Nephron progenitor cell (in vitro differentiated cells): ENCODE data around the gene SSBP3.

Experiments
- DNase-seq: peaks from one replicate; pipeline ENCODE4 v3.0.0; 2021
- H3K27ac Mint-ChIP-seq: 2 replicates; pipeline ENCODE4 v1.8.0; 2021; ENCODE audit warnings: mild to moderate bottlenecking, moderate library complexity, mixed read lengths
- H3K27me3 Mint-ChIP-seq: 2 replicates; pipeline ENCODE4 v1.8.0; 2021; ENCODE audit warnings: mild to moderate bottlenecking, low read depth, mixed read lengths; ENCODE audit not compliant: poor library complexity
- H3K36me3 Mint-ChIP-seq: 2 replicates; pipeline ENCODE4 v1.8.0; 2021; ENCODE audit warnings: low read depth, mixed read lengths
- H3K4me1 Mint-ChIP-seq: 2 replicates; pipeline ENCODE4 v1.8.0; 2021; ENCODE audit warnings: mixed read lengths
- H3K4me3 Mint-ChIP-seq: 2 replicates; pipeline ENCODE4 v1.8.0; 2021; ENCODE audit warnings: mild to moderate bottlenecking, moderate library complexity, mixed read lengths
- H3K9me3 Mint-ChIP-seq: 2 replicates; pipeline ENCODE4 v1.8.0; 2021; ENCODE audit warnings: mild to moderate bottlenecking, moderate library complexity, mixed read lengths
- TF ChIP-seq, protein P1 (sequence below): fragments of 200-600 bp; sonication (generic); IDR thresholded peaks from 2 replicates; pipeline ENCODE4 v1.5.0; 2021; ENCODE audit warnings: antibody characterized with exemption

The SSBP3 gene

DNA sequence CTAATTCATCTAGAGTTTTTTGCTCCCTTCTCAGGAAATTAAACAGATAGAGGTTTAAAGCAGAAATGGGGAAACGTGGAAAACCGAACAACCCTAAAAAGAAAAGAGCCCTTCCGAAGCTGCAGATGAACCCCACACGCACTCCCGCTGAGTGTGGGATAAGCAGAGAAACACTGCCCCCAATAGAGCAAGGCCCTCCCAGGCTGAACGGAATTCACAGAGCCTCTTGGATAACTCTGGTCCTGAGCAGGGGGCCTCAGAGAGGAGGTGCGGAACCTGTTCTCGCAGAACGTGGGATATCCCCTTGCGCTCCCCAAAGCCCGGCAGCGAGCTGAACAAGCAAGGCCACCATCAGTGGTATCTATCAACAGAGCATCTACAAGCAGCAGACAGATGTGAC is 44.9 kb downstream of the SSBP3 start:
- no peak for DNase-seq
- Mint-ChIP-seq H3K27ac (peak overlapping the region; percentile 3), H3K36me3 (peaks cover 17% of the 10 kb centered on the region), H3K27me3 (peaks cover 2% of the 10 kb centered on the region), H3K9me3 (no peaks in the 10 kb centered on the region), H3K4me1 (peaks cover 92% of the 10 kb centered on the region), H3K4me3 (no peak overlapping the region)
- TF ChIP-seq, protein P1, sequence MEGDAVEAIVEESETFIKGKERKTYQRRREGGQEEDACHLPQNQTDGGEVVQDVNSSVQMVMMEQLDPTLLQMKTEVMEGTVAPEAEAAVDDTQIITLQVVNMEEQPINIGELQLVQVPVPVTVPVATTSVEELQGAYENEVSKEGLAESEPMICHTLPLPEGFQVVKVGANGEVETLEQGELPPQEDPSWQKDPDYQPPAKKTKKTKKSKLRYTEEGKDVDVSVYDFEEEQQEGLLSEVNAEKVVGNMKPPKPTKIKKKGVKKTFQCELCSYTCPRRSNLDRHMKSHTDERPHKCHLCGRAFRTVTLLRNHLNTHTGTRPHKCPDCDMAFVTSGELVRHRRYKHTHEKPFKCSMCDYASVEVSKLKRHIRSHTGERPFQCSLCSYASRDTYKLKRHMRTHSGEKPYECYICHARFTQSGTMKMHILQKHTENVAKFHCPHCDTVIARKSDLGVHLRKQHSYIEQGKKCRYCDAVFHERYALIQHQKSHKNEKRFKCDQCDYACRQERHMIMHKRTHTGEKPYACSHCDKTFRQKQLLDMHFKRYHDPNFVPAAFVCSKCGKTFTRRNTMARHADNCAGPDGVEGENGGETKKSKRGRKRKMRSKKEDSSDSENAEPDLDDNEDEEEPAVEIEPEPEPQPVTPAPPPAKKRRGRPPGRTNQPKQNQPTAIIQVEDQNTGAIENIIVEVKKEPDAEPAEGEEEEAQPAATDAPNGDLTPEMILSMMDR: no peak

DNA sequence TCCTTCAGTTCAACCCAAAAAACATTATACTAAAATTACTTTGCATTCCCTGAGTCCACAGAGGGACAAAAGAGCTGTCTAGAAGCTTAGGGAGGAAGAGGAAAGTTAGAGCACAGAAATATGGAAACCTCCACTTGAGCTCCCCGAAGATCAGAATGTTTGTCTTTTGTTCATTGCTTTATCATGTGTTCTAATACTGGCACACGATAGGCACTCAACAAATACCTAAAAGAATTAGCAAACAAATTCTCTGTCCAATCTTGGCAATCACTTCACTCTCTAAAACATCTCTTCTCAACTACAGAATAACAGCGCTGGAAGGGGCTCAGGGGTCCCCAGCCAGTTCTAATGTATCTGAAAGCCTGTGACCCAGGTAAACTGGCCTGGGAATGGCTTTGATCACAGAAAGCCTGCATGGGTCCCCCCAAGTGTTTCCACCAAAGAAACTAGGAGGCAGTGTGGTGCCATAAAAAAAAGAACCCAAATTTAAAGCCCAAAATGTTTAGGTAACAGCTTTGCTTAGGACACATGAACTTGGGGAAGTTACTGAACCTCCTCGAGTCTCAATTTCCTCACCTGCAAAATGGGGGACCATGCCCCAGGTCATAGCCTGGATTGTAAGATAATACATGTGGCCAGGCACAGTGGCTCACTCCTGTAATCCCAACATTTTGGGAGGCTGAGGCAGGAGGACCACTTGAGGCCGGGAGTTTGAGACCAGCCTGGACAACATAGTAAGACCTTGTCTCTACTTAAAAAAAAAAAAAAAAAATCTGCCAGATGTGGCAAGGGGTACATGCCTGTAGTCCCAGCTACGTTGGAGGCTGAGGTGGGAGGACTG is 45.8 kb downstream of the SSBP3 start:
- TF ChIP-seq, protein P1: no peak
- peaks cover 17% of the 10 kb centered on the region for H3K36me3 Mint-ChIP-seq
- H3K27me3 Mint-ChIP-seq: peaks cover 2% of the 10 kb centered on the region
- H3K27ac Mint-ChIP-seq: no peak overlapping the region
- H3K4me3 Mint-ChIP-seq: no peak overlapping the region
- peaks cover 92% of the 10 kb centered on the region for H3K4me1 Mint-ChIP-seq
- no peaks in the 10 kb centered on the region for H3K9me3 Mint-ChIP-seq
- no peak for DNase-seq

DNA sequence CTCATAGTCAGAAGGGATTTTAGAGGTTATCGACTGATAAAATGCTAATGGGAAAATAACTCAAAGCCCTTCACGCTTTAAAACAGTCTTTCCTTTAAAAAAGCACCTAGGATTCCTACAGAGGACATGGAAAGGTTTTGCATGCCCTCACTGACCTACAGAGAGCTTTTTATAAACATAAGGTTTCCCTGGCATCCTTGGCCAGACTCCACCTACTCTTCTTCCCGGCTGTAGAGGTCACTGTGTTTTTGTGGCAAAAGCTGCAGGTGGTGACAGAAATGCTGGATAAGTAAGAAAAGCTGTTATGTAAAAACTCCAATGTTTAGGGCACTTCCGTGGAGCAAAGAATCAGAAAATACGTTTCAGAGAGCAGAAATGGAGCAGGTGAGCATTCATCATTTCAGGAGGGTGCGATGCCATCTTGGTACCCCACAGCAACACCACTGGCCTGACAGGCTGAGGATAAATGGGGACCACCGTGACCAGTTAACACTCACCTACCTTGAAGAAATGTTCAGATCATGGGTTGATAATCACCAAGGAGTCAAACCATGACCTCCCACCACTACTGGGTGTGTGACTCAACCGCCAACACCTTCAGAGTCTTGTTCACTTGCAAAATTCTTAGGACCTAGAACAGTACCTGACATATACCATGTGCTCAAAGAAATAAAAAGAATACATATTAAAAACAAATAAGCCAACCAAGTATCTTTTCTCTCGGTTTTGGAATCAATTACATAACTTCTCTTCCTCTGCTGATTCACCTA is 46.6 kb downstream of the SSBP3 start:
- Mint-ChIP-seq H3K9me3 (no peaks in the 10 kb centered on the region), H3K27me3 (peaks cover 2% of the 10 kb centered on the region), H3K4me1 (peaks cover 92% of the 10 kb centered on the region), H3K27ac (no peak overlapping the region), H3K4me3 (no peak overlapping the region), H3K36me3 (peaks cover 17% of the 10 kb centered on the region)
- no peak for DNase-seq
- TF ChIP-seq, protein P1: no peak

DNA sequence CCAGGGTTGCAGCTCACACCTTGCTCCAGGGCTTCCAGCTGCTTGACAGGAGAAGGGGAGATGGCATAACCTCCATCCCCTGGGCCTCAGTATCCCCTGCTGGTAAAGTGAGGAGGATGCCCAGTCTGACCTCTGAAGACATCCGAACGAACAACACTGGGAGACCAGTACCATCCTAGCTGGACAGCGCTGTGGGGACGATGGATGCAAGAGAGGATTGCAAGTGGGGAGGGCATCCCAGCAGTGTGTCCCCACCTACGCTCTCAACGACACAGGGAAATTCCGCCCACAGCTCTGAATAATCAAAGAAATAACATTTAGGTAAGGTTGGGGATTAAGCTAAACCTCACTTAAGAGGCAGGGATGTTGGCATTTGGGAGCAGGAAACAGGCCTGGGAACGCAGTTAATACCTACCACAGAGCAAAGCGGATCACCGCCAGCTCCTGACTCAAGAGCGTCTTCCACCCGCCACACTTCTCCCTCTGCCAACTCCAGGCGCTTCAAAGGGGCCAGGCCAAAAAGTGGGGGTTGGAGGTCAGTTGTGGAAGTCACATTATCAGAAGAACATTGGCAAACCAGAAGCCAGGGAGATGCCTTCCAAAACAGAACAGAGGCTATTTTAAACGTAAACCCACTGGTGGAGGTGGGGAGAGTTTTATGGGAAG is 47.6 kb downstream of the SSBP3 start:
- H3K4me1 Mint-ChIP-seq: peaks cover 92% of the 10 kb centered on the region
- peaks cover 2% of the 10 kb centered on the region for H3K27me3 Mint-ChIP-seq
- H3K36me3 Mint-ChIP-seq: peaks cover 17% of the 10 kb centered on the region
- TF ChIP-seq, protein P1: no peak
- H3K9me3 Mint-ChIP-seq: no peaks in the 10 kb centered on the region
- peak overlapping the region; percentile 45 for H3K27ac Mint-ChIP-seq
- no peak overlapping the region for H3K4me3 Mint-ChIP-seq
- no peak for DNase-seq

DNA sequence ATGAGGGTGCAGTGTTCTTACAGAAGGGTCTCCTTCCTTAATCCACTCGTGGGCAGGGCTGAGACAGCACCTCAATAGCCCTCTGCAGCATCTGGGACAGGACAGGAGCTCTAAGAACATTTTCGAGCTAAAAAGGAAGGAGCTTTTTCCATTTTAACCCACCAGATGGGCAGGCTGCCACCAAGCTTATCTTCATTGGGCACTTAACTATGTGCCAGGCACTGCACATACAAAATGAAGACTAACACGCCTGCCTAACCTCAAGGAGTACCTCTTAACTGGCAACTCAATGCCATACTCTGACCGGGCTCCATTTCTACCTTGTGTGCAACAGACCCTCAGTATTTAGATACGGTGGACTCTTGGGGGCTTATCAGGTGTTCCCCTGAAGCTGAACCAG is 48.2 kb downstream of the SSBP3 start:
- DNase-seq: no peak
- H3K9me3 Mint-ChIP-seq: no peaks in the 10 kb centered on the region
- H3K27ac Mint-ChIP-seq: no peak overlapping the region
- H3K27me3 Mint-ChIP-seq: peaks cover 2% of the 10 kb centered on the region
- H3K4me1 Mint-ChIP-seq: peaks cover 90% of the 10 kb centered on the region
- TF ChIP-seq, protein P1: no peak
- H3K4me3 Mint-ChIP-seq: peak overlapping the region; percentile 13
- H3K36me3 Mint-ChIP-seq: peaks cover 17% of the 10 kb centered on the region
